ENCODE measurements around the gene ADPRHL1.

Gene ADPRHL1

DNA sequence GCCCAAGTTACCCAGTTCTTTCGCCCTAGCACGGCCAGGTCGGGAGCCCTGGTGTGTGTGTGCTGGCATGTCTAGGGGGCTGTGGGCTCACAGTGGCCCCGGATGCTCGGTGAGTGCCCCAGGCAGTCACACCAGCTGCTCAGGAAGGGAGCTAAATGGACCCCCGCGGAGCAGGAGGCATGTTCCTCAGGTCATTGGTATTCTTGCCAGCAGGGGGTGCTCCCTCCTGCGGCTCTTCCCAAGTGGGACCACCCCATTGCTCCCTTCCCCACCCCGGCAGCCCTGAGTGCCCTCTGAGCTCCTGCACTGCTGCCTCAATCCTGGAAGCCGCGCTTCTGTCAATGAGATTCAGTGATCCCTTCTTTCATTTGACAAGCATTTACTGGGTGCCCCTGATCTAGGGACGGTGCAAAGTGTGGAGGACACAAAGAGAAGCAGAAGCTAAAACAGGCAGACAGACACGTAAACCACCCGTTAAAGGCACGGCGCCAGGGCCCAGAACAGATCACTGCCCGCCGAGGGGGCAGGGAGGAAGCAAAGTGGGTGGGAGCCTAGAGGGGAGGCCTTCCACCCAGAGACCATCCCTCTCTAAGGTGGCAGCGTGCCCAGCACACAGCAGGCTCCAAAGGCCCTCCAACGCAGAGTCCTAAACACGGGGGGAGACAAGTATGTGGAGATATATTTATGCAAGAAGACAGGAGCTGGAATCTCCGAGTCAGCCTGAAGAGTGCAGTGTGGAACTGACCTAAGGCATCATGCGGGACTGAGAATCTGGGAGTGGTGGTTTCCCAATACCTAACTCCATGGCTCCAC lies 5.2 kb upstream of the ADPRHL1 start:
- no peaks in the 10 kb centered on the region for H4K20me1 ChIP-seq (ENCODE audit: insufficient read depth)
- H3K36me3 ChIP-seq (ENCODE audit: insufficient read depth): no peaks in the 10 kb centered on the region
- no peak overlapping the region for H3K27ac ChIP-seq
- H3K9ac ChIP-seq: no peak overlapping the region
- no peak overlapping the region for H3K4me3 ChIP-seq (IDR thresholded peaks at IDR 0.05; ENCODE audit: insufficient read depth, low read depth, low read length)
- TF ChIP-seq, protein P1, sequence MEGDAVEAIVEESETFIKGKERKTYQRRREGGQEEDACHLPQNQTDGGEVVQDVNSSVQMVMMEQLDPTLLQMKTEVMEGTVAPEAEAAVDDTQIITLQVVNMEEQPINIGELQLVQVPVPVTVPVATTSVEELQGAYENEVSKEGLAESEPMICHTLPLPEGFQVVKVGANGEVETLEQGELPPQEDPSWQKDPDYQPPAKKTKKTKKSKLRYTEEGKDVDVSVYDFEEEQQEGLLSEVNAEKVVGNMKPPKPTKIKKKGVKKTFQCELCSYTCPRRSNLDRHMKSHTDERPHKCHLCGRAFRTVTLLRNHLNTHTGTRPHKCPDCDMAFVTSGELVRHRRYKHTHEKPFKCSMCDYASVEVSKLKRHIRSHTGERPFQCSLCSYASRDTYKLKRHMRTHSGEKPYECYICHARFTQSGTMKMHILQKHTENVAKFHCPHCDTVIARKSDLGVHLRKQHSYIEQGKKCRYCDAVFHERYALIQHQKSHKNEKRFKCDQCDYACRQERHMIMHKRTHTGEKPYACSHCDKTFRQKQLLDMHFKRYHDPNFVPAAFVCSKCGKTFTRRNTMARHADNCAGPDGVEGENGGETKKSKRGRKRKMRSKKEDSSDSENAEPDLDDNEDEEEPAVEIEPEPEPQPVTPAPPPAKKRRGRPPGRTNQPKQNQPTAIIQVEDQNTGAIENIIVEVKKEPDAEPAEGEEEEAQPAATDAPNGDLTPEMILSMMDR (conservative IDR thresholded peaks at IDR 0.05; ENCODE audit: low read depth, low read length): no peak
- H3K27me3 ChIP-seq (ENCODE audit: insufficient read depth, low read depth): no peaks in the 10 kb centered on the region
- H3K4me2 ChIP-seq: no peak overlapping the region
- no peaks in the 10 kb centered on the region for H3K4me1 ChIP-seq (ENCODE audit: low read depth, poor library complexity, severe bottlenecking)
- no peaks in the 10 kb centered on the region for H3K79me2 ChIP-seq (ENCODE audit: insufficient read depth, low read depth)
- no peak overlapping the region for H2AFZ ChIP-seq (ENCODE audit: low read depth)

DNA sequence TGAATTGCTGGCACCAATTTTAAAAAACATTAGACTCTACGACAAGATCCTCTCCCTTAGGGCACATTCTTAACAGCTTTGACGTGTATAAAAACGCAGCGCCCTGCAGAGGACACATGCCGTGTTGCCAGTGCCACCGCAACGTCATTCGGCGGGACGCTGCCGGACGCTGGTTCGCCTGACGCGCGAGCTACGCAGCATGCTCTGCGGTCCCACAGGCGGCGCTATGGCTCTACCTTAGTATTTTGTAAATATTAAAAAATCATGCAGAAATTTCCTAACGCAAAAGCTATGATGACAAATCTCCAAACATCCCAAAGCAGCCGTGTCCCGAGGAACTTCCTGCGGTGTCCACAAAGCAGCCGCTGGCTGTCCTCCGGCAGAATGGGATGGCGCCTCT lies 4.2 kb upstream of the ADPRHL1 start:
- no peak overlapping the region for H3K27ac ChIP-seq
- H4K20me1 ChIP-seq (ENCODE audit: insufficient read depth): no peaks in the 10 kb centered on the region
- H3K79me2 ChIP-seq (ENCODE audit: insufficient read depth, low read depth): no peaks in the 10 kb centered on the region
- no peak overlapping the region for H3K4me3 ChIP-seq (IDR thresholded peaks at IDR 0.05; ENCODE audit: insufficient read depth, low read depth, low read length)
- H3K9ac ChIP-seq: no peak overlapping the region
- TF ChIP-seq, protein P1 (conservative IDR thresholded peaks at IDR 0.05; ENCODE audit: low read depth, low read length): no peak
- no peaks in the 10 kb centered on the region for H3K36me3 ChIP-seq (ENCODE audit: insufficient read depth)
- H2AFZ ChIP-seq (ENCODE audit: low read depth): no peak overlapping the region
- H3K4me2 ChIP-seq: no peak overlapping the region
- no peaks in the 10 kb centered on the region for H3K4me1 ChIP-seq (ENCODE audit: low read depth, poor library complexity, severe bottlenecking)
- H3K27me3 ChIP-seq (ENCODE audit: insufficient read depth, low read depth): no peaks in the 10 kb centered on the region

DNA sequence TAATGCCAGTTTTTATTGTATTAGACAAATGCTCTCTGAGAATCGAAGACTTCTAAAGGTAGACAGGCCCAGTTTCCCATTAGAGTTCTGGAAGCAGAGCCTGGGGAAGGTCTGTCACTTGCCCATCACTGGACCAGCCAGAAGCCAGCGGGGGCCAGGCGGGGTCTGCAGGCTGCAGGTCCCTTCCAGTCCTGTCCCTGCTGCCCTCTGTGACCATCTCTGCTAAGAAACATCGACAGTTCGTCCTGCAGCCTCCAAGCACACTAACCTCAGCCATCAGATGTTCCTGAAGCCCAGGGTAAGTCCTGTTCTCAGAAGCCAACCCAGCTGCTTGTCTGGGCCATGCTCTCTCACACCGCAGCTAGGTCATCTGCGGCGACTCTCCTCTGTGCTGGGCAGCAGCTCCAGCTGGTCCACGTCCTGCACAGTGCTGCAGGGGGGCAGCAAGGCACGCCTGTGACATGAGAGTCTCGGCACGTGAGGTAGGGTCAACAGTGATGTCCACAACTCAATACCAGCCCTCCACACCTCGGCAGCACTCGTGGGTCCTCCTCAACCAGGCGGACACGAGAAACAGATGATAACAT lies 2.9 kb upstream of the ADPRHL1 start:
- Histone ChIP-seq H3K79me2 (ENCODE audit: insufficient read depth, low read depth) (no peaks in the 10 kb centered on the region), H3K27me3 (ENCODE audit: insufficient read depth, low read depth) (no peaks in the 10 kb centered on the region), H3K36me3 (ENCODE audit: insufficient read depth) (no peaks in the 10 kb centered on the region), H4K20me1 (ENCODE audit: insufficient read depth) (no peaks in the 10 kb centered on the region), H3K4me1 (ENCODE audit: low read depth, poor library complexity, severe bottlenecking) (no peaks in the 10 kb centered on the region), H3K4me2 (no peak overlapping the region), H2AFZ (ENCODE audit: low read depth) (no peak overlapping the region), H3K4me3 (IDR thresholded peaks at IDR 0.05; ENCODE audit: insufficient read depth, low read depth, low read length) (no peak overlapping the region), H3K9ac (no peak overlapping the region), H3K27ac (no peak overlapping the region)
- TF ChIP-seq, protein P1 (conservative IDR thresholded peaks at IDR 0.05; ENCODE audit: low read depth, low read length): no peak

GRCh38 chr13:113455384-113455783 lies 2.1 kb upstream of the ADPRHL1 start:
- no peak overlapping the region for H3K4me3 ChIP-seq (IDR thresholded peaks at IDR 0.05; ENCODE audit: insufficient read depth, low read depth, low read length)
- H3K9ac ChIP-seq: no peak overlapping the region
- H3K27ac ChIP-seq: no peak overlapping the region
- no peaks in the 10 kb centered on the region for H3K27me3 ChIP-seq (ENCODE audit: insufficient read depth, low read depth)
- TF ChIP-seq, protein P1 (conservative IDR thresholded peaks at IDR 0.05; ENCODE audit: low read depth, low read length): no peak
- no peak overlapping the region for H3K4me2 ChIP-seq
- H3K4me1 ChIP-seq (ENCODE audit: low read depth, poor library complexity, severe bottlenecking): peaks cover under 1% of the 10 kb centered on the region
- no peak overlapping the region for H2AFZ ChIP-seq (ENCODE audit: low read depth)
- H3K79me2 ChIP-seq (ENCODE audit: insufficient read depth, low read depth): no peaks in the 10 kb centered on the region
- no peaks in the 10 kb centered on the region for H4K20me1 ChIP-seq (ENCODE audit: insufficient read depth)
- H3K36me3 ChIP-seq (ENCODE audit: insufficient read depth): no peaks in the 10 kb centered on the region

Data from KMS-11 (cell line).